ENCODE measurements around the gene IMPA2. TPM values are rescaled to one million over a fixed set of nuclear protein-coding genes. Genes with fewer than 3 reads are reported as not detected.

IMPA2 gene
- total RNA-seq, 1 experiment from 2014 or later: 79.9 TPM

DNA sequence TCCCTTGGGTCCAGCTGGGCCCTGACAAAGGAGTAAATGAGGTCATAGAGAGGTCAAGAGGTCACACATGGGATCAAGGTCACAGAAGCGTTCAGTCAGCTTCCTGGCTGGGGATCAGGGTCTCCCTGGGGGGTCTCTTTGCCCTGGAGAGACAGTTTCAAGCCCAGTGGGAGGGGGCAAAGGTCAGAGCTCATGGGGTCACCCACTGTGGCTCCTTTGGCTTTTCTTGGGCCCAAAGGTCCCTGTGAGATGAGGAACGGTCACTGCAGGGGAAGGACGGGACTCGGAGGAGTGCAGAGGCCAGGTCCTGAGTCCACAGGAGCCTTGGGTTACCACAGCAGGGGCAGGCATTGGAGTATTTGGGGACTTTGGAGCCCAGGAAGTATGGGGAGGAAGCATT is 81.7 kb downstream of the IMPA2 start:
- Mint-ChIP-seq H3K4me1 (ENCODE audit: low read depth, unreplicated experiment) (no peaks in the 10 kb centered on the region), H3K9me3 (ENCODE audit: unreplicated experiment) (no peaks in the 10 kb centered on the region), H3K4me3 (ENCODE audit: unreplicated experiment) (no peak overlapping the region), H3K36me3 (ENCODE audit: insufficient read depth, unreplicated experiment) (peaks cover 4% of the 10 kb centered on the region), H3K27ac (ENCODE audit: unreplicated experiment) (no peak overlapping the region), H3K27me3 (ENCODE audit: insufficient read depth, unreplicated experiment) (peaks cover 2% of the 10 kb centered on the region)
- no peaks in the 10 kb centered on the region for H3K9me3 ChIP-seq
- no peaks in the 10 kb centered on the region for H3K36me3 ChIP-seq (ENCODE audit: control insufficient read depth, insufficient read depth, low read length)
- DNase-seq: no peak
- BruUV-seq (replicated peaks): no TSS peak
- ChIA-PET CTCF (no interaction called here), POLR2A (no interaction called here)
- intact Hi-C loops (cut with micrococcal nuclease; ENCODE audit: unreplicated experiment): no loop called here
- H3K4me3 ChIP-seq (ENCODE audit: low read depth, low read length): no peak overlapping the region
- TF ChIP-seq, protein P1, sequence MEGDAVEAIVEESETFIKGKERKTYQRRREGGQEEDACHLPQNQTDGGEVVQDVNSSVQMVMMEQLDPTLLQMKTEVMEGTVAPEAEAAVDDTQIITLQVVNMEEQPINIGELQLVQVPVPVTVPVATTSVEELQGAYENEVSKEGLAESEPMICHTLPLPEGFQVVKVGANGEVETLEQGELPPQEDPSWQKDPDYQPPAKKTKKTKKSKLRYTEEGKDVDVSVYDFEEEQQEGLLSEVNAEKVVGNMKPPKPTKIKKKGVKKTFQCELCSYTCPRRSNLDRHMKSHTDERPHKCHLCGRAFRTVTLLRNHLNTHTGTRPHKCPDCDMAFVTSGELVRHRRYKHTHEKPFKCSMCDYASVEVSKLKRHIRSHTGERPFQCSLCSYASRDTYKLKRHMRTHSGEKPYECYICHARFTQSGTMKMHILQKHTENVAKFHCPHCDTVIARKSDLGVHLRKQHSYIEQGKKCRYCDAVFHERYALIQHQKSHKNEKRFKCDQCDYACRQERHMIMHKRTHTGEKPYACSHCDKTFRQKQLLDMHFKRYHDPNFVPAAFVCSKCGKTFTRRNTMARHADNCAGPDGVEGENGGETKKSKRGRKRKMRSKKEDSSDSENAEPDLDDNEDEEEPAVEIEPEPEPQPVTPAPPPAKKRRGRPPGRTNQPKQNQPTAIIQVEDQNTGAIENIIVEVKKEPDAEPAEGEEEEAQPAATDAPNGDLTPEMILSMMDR (IDR thresholded peaks at IDR 0.05; ENCODE audit: insufficient read depth in 1 of 2, low read depth in 1 of 2, low read length in 1 of 2, severe bottlenecking in 1 of 2, unreplicated experiment in 1 of 2): no peak
- H3K4me1 ChIP-seq: no peaks in the 10 kb centered on the region
- H3K27me3 ChIP-seq (replicated peaks; ENCODE audit: control insufficient read depth, insufficient read depth, low read length): no peaks in the 10 kb centered on the region

DNA sequence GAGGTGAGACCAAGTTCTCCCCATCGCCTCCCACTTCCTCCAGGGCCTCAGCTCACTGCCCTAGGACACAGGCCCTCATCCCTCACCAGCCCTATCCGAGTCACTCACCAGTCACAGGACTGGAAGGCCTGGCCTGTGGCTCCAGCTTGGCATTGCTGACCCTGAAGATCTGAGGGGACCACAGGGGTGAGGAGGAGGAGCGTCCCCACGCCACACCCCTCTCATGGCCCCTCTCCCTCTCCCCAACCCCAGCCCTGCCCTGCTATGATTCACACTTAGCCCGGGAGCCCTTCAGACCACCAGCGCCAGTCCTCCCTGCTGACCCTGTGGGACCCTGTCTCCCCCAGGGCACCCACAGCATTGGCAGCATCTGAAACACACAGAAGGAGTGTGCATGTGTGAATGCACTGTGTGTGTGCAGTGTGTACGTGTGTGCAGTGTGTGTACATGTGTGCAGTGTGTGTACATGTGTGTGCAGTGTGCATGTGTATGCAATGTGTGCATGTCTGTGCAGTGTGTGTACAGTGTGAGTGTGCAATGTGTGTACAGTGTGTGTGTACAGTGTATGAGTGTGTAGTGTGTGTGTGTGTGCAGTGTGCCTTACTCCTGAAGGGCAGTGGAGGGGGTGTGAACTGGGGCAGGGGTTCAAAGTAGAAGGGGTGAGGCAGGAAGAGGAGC is 82.9 kb downstream of the IMPA2 start:
- Mint-ChIP-seq H3K27me3 (ENCODE audit: insufficient read depth, unreplicated experiment) (peaks cover 2% of the 10 kb centered on the region), H3K36me3 (ENCODE audit: insufficient read depth, unreplicated experiment) (peaks cover 1% of the 10 kb centered on the region), H3K4me1 (ENCODE audit: low read depth, unreplicated experiment) (no peaks in the 10 kb centered on the region), H3K9me3 (ENCODE audit: unreplicated experiment) (no peaks in the 10 kb centered on the region), H3K4me3 (ENCODE audit: unreplicated experiment) (no peak overlapping the region), H3K27ac (ENCODE audit: unreplicated experiment) (no peak overlapping the region)
- Histone ChIP-seq H3K4me3 (ENCODE audit: low read depth, low read length) (no peak overlapping the region), H3K36me3 (ENCODE audit: control insufficient read depth, insufficient read depth, low read length) (no peaks in the 10 kb centered on the region), H3K27me3 (replicated peaks; ENCODE audit: control insufficient read depth, insufficient read depth, low read length) (no peaks in the 10 kb centered on the region), H3K4me1 (no peaks in the 10 kb centered on the region), H3K9me3 (no peaks in the 10 kb centered on the region)
- no peak for DNase-seq
- ChIA-PET POLR2A (no interaction called here), CTCF (no interaction called here)
- TF ChIP-seq, protein P1 (IDR thresholded peaks at IDR 0.05; ENCODE audit: insufficient read depth in 1 of 2, low read depth in 1 of 2, low read length in 1 of 2, severe bottlenecking in 1 of 2, unreplicated experiment in 1 of 2): no peak
- no TSS peak for BruUV-seq (replicated peaks)
- intact Hi-C loops (cut with micrococcal nuclease; ENCODE audit: unreplicated experiment): no loop called here

DNA sequence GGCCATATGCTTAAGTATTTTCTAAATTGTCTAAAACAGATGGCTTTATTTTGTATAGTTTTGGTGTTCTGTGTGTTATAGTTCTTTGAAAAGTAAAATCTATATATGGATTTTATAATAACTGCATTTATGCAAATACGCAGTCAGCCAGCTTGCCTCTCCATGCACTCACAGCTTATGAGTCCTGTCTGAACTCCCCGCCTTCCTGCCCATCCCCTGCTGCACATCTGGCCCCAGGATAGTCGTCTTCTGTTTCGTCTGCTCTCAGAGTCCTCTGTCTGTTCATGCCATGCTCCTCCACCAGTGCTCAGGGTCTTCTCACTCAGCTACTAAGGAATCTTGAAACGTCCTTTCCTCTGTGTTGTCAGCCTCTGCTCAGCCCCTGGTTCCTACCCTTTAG is 84.1 kb downstream of the IMPA2 start:
- no peaks in the 10 kb centered on the region for H3K9me3 ChIP-seq
- no peak overlapping the region for H3K27ac Mint-ChIP-seq (ENCODE audit: unreplicated experiment)
- ChIA-PET CTCF (no interaction called here), POLR2A (no interaction called here)
- peaks cover 2% of the 10 kb centered on the region for H3K27me3 Mint-ChIP-seq (ENCODE audit: insufficient read depth, unreplicated experiment)
- no peaks in the 10 kb centered on the region for H3K27me3 ChIP-seq (replicated peaks; ENCODE audit: control insufficient read depth, insufficient read depth, low read length)
- no peaks in the 10 kb centered on the region for H3K36me3 ChIP-seq (ENCODE audit: control insufficient read depth, insufficient read depth, low read length)
- no TSS peak for BruUV-seq (replicated peaks)
- intact Hi-C loops (cut with micrococcal nuclease; ENCODE audit: unreplicated experiment): no loop called here
- no peaks in the 10 kb centered on the region for H3K9me3 Mint-ChIP-seq (ENCODE audit: unreplicated experiment)
- H3K4me1 ChIP-seq: no peaks in the 10 kb centered on the region
- no peaks in the 10 kb centered on the region for H3K36me3 Mint-ChIP-seq (ENCODE audit: insufficient read depth, unreplicated experiment)
- H3K4me3 Mint-ChIP-seq (ENCODE audit: unreplicated experiment): no peak overlapping the region
- DNase-seq: no peak
- TF ChIP-seq, protein P1 (IDR thresholded peaks at IDR 0.05; ENCODE audit: insufficient read depth in 1 of 2, low read depth in 1 of 2, low read length in 1 of 2, severe bottlenecking in 1 of 2, unreplicated experiment in 1 of 2): no peak
- H3K4me1 Mint-ChIP-seq (ENCODE audit: low read depth, unreplicated experiment): no peaks in the 10 kb centered on the region
- no peak overlapping the region for H3K4me3 ChIP-seq (ENCODE audit: low read depth, low read length)

Measured in Caco-2 (cell line).